Uterus (tissue), 4 donors: ENCODE results near the gene MTPN. TPM values are rescaled to one million over a fixed set of nuclear protein-coding genes. Genes with fewer than 3 reads are reported as not detected.

Experiments
- DNase-seq, 2 donors: peaks; one replicate each; pipeline ENCODE4 v3.0.0-alpha.2; 2019 to 2020
- H3K27ac ChIP-seq, 2 donors: fragments of 200-600 bp; sonication (generic); 1 replicate in 1 of 2; 2 replicates in 1 of 2; pipeline ENCODE4 v1.5.1; 2016 to 2018
- H3K27me3 ChIP-seq, 2 donors: fragments of 200-600 bp; sonication (generic); one replicate each; pipeline ENCODE4 v1.5.1; 2018 to 2019; ENCODE audit warnings: control low read depth in 1 of 2
- H3K36me3 ChIP-seq, 2 donors: fragments of 200-600 bp; sonication (generic); one replicate each; pipeline ENCODE4 v1.5.1; 2019; ENCODE audit warnings: control low read depth in 1 of 2
- H3K4me1 ChIP-seq, 2 donors: fragments of 200-600 bp; sonication (generic); one replicate each; pipeline ENCODE4 v1.5.1; 2018 to 2019; ENCODE audit warnings: control low read depth in 1 of 2
- H3K4me3 ChIP-seq, 2 donors: fragments of 200-600 bp; sonication (generic); 1 replicate in 1 of 2; 2 replicates in 1 of 2; pipeline ENCODE4 v1.5.1; 2018 to 2019; ENCODE audit warnings: mild to moderate bottlenecking in 1 of 2
- H3K9me3 ChIP-seq, 2 donors: fragments of 200-600 bp; sonication (generic); one replicate each; pipeline ENCODE4 v1.5.1; 2019; ENCODE audit warnings: control low read depth in 1 of 2
- CTCF ChIP-seq, 4 experiments: fragments of 200-600 bp in 2 of 4; fragments of 450-650 bp in 2 of 4; sonication (generic) in 2 of 4; IDR thresholded peaks; one replicate each; pipeline ENCODE4 v1.5.1; 2016 to 2019; ENCODE audit warnings: antibody characterized with exemption in 4 of 4, mild to moderate bottlenecking in 2 of 4, moderate library complexity in 1 of 4
- POLR2A ChIP-seq, 2 donors: fragments of 450-650 bp; IDR thresholded peaks; one replicate each; pipeline ENCODE4 v1.6.1; 2016; ENCODE audit warnings: antibody characterized with exemption in 2 of 2, mild to moderate bottlenecking in 1 of 2, moderate library complexity in 1 of 2
- intact Hi-C: fragments of 100-400 bp; cut with DNase I; formaldehyde crosslinking; loops from one replicate; pipeline ENCODE4 v1.15.1; 2023; ENCODE audit warnings: low total_unique reads
- total RNA-seq, 4 donors: library from RNA; depleted of rRNA in 3 of 4; stranded (reverse); fragments of >200 nt in 3 of 4; gene quantifications; one replicate each; pipeline versions ENCODE4 v1.1.0 to v1.2.4, GENCODE V29; 2014 to 2023
- donor health status: DM: yes; HTN: yes; CAD: no.

Gene MTPN
- total RNA-seq, 4 donors from 2014 or later = 53.8 to 125 (median 76.8) TPM

DNA sequence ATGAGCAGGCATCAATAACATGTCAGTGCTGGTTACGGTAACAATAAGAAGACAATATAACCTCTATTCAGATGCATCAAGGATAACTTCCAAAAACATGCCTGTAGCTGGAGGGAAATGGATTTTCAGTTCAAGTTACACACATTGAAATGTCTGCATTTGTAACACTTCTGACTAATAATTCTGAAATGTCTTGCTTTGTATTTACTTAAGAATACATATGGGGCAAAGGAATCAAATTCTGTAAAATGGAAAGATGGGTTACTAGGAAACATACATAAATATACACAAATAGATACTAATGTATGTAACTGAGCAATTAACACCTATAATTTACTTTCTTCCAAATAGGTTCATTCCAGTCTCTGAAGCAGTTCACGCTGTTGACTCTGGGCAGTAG lies 18.6 kb upstream of the MTPN start:
- intact Hi-C loops = no loop called here
- no peak overlapping the region for H3K4me3 ChIP-seq
- H3K9me3 ChIP-seq = no peaks in the 10 kb centered on the region
- H3K4me1 ChIP-seq = no peaks in the 10 kb centered on the region
- H3K36me3 ChIP-seq = no peaks in the 10 kb centered on the region
- no peak overlapping the region for H3K27ac ChIP-seq
- DNase-seq = no peak
- TF ChIP-seq POLR2A (IDR thresholded peaks at IDR 0.05) (no peak), CTCF (IDR thresholded peaks at IDR 0.05) (no peak)
- H3K27me3 ChIP-seq = no peaks in the 10 kb centered on the region

- Histone ChIP-seq H3K27me3 (no peaks in the 10 kb centered on the region), H3K4me3 (no peak overlapping the region), H3K27ac (no peak overlapping the region), H3K4me1 (no peaks in the 10 kb centered on the region), H3K9me3 (no peaks in the 10 kb centered on the region), H3K36me3 (no peaks in the 10 kb centered on the region)
- intact Hi-C loops = no loop called here
- no peak for DNase-seq
- TF ChIP-seq POLR2A (IDR thresholded peaks at IDR 0.05) = no peak
- TF ChIP-seq CTCF (IDR thresholded peaks at IDR 0.05) = no peak
Measured at GRCh38 chr7:135994466-135995205, 17.5 kb upstream of the MTPN start.

DNA sequence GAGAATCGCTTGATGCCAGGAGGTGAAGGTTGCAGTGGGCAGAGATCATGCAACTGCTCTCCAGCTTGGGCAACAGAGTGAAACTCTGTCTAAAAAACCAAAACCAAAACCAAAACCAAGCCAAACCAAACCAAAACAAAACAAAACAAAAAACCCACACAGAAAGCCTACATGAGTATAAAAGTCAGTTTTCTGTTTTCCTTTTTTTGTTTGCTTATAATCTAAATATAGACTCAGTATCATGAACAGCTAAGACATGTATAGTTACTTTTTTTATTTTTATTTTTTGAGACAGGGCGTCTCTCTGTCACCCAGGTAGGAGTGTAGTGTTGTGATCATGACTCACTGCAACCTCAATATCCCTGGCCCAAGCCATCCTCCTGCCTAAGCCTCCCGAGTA lies 16.8 kb upstream of the MTPN start:
- H3K9me3 ChIP-seq = no peaks in the 10 kb centered on the region
- H3K27me3 ChIP-seq = no peaks in the 10 kb centered on the region
- intact Hi-C loops = no loop called here
- H3K4me3 ChIP-seq = no peak overlapping the region
- H3K4me1 ChIP-seq = no peaks in the 10 kb centered on the region
- H3K27ac ChIP-seq = no peak overlapping the region
- DNase-seq = no peak
- TF ChIP-seq CTCF (IDR thresholded peaks at IDR 0.05) (no peak), POLR2A (IDR thresholded peaks at IDR 0.05) (no peak)
- no peaks in the 10 kb centered on the region for H3K36me3 ChIP-seq

- TF ChIP-seq POLR2A (IDR thresholded peaks at IDR 0.05) (no peak), CTCF (IDR thresholded peaks at IDR 0.05) (no peak)
Measured at GRCh38 chr7:135991906-135992305, 14.7 kb upstream of the MTPN start.

DNA sequence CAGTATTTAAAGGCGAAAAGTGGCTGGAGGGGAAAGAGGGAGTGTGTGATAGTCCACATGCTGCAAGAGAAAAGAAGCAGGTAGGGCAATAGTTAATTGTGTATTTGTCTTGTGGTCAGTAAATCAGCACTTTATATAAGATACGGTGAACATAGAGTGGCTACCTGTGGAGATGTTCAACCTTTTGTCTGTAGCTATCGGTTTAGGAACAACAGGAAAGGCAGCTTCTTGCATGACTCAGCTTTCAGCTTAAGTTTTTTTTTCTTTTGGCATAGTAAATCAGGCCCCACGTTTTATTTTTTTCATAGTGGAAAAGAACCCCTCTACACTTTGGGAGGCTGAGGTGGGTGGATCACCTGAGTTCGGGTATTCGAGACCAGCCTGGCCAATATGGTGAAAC lies 14.2 kb upstream of the MTPN start:
- DNase-seq = no peak
- TF ChIP-seq CTCF (IDR thresholded peaks at IDR 0.05) (no peak), POLR2A (IDR thresholded peaks at IDR 0.05) (no peak)
- H3K27ac ChIP-seq = no peak overlapping the region
- no peak overlapping the region for H3K4me3 ChIP-seq
- no peaks in the 10 kb centered on the region for H3K27me3 ChIP-seq
- intact Hi-C loops = no loop called here
- H3K4me1 ChIP-seq = no peaks in the 10 kb centered on the region
- H3K36me3 ChIP-seq = no peaks in the 10 kb centered on the region
- H3K9me3 ChIP-seq = no peaks in the 10 kb centered on the region

More at GRCh38 chr7:135991906-135992305, 14.7 kb upstream of the MTPN start:
- H3K4me1 ChIP-seq = no peaks in the 10 kb centered on the region
- no peaks in the 10 kb centered on the region for H3K27me3 ChIP-seq
- no peaks in the 10 kb centered on the region for H3K36me3 ChIP-seq
- intact Hi-C loops = no loop called here
- H3K9me3 ChIP-seq = no peaks in the 10 kb centered on the region
- no peak for DNase-seq
- no peak overlapping the region for H3K4me3 ChIP-seq
- H3K27ac ChIP-seq = no peak overlapping the region
